Gastrocnemius medialis (tissue), 4 donors: Measurements from ENCODE around the gene CTBP1. TPM values are rescaled to one million over a fixed set of nuclear protein-coding genes. Genes with fewer than 3 reads are reported as not detected.

ENCODE experiments used
- ATAC-seq, 2 donors: fragments of 150-250 bp; one replicate each; pipeline ENCODE4 v1.9.1; 2016
- DNase-seq, 2 donors: peaks; one replicate each; pipeline ENCODE4 v3.0.0-alpha.2; 2019
- H3K27ac ChIP-seq, 4 donors: fragments of 200-600 bp; sonication (generic); 1 replicate in 1 of 4; 2 replicates in 3 of 4; pipeline ENCODE4 v1.5.1; 2016 to 2018; ENCODE audit warnings: mild to moderate bottlenecking in 2 of 4, moderate library complexity in 1 of 4
- H3K27me3 ChIP-seq, 3 donors: fragments of 200-600 bp; sonication (generic) in 2 of 3; 1 replicate in 1 of 3; 2 replicates in 2 of 3; pipeline versions ENCODE4 v1.5.1 to v1.6.0; 2016 to 2019; ENCODE audit warnings: mild to moderate bottlenecking in 1 of 3, moderate library complexity in 1 of 3
- H3K36me3 ChIP-seq, 2 donors: fragments of 200-600 bp; sonication (generic) in 1 of 2; one replicate each; pipeline ENCODE4 v1.5.1; 2017 to 2018
- H3K4me1 ChIP-seq, 2 donors: fragments of 200-600 bp; sonication (generic) in 1 of 2; one replicate each; pipeline ENCODE4 v1.5.1; 2016 to 2017; ENCODE audit warnings: mild to moderate bottlenecking in 2 of 2
- H3K4me3 ChIP-seq, 4 donors: fragments of 200-600 bp; sonication (generic) in 3 of 4; 1 replicate in 1 of 4; 2 replicates in 3 of 4; pipeline ENCODE4 v1.5.1; 2016 to 2019; ENCODE audit warnings: mild to moderate bottlenecking in 2 of 4
- H3K9me3 ChIP-seq, 3 donors: fragments of 200-600 bp; sonication (generic) in 2 of 3; 1 replicate in 1 of 3; 2 replicates in 2 of 3; pipeline ENCODE4 v1.5.1; 2016 to 2019
- CTCF ChIP-seq, 5 experiments: fragments of 450-650 bp in 3 of 5; fragments of 200-600 bp in 2 of 5; sonication (generic) in 2 of 5; IDR thresholded peaks in 4 of 5; conservative IDR thresholded peaks in 1 of 5; 1 replicate in 4 of 5; 2 replicates in 1 of 5; pipeline ENCODE4 v1.5.1; 2016 to 2019; ENCODE audit warnings: antibody characterized with exemption in 5 of 5, mild to moderate bottlenecking in 3 of 5, moderate library complexity in 3 of 5
- POLR2A ChIP-seq, 2 donors: fragments of 450-650 bp; IDR thresholded peaks; one replicate each; pipeline ENCODE4 v1.6.1; 2017; ENCODE audit warnings: antibody characterized with exemption in 2 of 2, mild to moderate bottlenecking in 2 of 2, moderate library complexity in 2 of 2
- in situ Hi-C, 4 donors: fragments of 200-750 bp; cut with MboI; loops; one replicate each; pipeline versions ENCODE4 v1.15.0 to v1.8.0; 2017; ENCODE audit warnings: low sequenced_read_pairs in 4 of 4
- intact Hi-C: fragments of 100-400 bp; cut with DNase I; formaldehyde crosslinking; loops from one replicate; pipeline ENCODE4 v1.15.1; 2023; ENCODE audit warnings: low total_unique reads
- total RNA-seq, 4 donors: library from RNA; depleted of rRNA; stranded (reverse); fragments of >200 nt; gene quantifications; one replicate each; pipeline versions ENCODE4 v1.1.0 to v1.2.3, GENCODE V29; 2016

Gene CTBP1
- total RNA-seq, 4 donors from 2014 or later = 126 to 224 (median 169) TPM

GRCh38 chr4:1221155-1221870 lies 27.6 kb downstream of the CTBP1 start:
- ATAC-seq = no peak
- in situ Hi-C loops = no loop called here
- no peaks in the 10 kb centered on the region for H3K27me3 ChIP-seq
- H3K4me1 ChIP-seq = no peaks in the 10 kb centered on the region
- no peak for DNase-seq
- no peak overlapping the region for H3K27ac ChIP-seq
- intact Hi-C loops = no loop called here
- H3K36me3 ChIP-seq = peaks cover 4 to 58% of the 10 kb centered on the region in 2 donors
- H3K9me3 ChIP-seq = no peaks in the 10 kb centered on the region
- H3K4me3 ChIP-seq = no peak overlapping the region
- no peak for TF ChIP-seq POLR2A (IDR thresholded peaks at IDR 0.05)
- no peak for TF ChIP-seq CTCF (IDR thresholded peaks at IDR 0.05 in 4 of 5, conservative IDR thresholded peaks at IDR 0.05 in 1 of 5)

- H3K36me3 ChIP-seq = peaks cover 4 to 60% of the 10 kb centered on the region in 2 donors
- no peaks in the 10 kb centered on the region for H3K9me3 ChIP-seq
- no peak overlapping the region for H3K27ac ChIP-seq
- no peak overlapping the region for H3K4me3 ChIP-seq
- no peaks in the 10 kb centered on the region for H3K4me1 ChIP-seq
- TF ChIP-seq CTCF (IDR thresholded peaks at IDR 0.05 in 4 of 5, conservative IDR thresholded peaks at IDR 0.05 in 1 of 5) = no peak
- TF ChIP-seq POLR2A (IDR thresholded peaks at IDR 0.05) = no peak
- in situ Hi-C loops (no loop called here), intact Hi-C loops (no loop called here)
- ATAC-seq (no peak), DNase-seq (no peak)
- H3K27me3 ChIP-seq = no peaks in the 10 kb centered on the region
Measured at GRCh38 chr4:1220566-1220965, 28.4 kb downstream of the CTBP1 start.

GRCh38 chr4:1219566-1219950 lies 29.4 kb downstream of the CTBP1 start:
- ATAC-seq (no peak), DNase-seq (no peak)
- Histone ChIP-seq H3K27ac (no peak overlapping the region), H3K36me3 (peaks cover 4 to 60% of the 10 kb centered on the region in 2 donors), H3K27me3 (no peaks in the 10 kb centered on the region), H3K4me3 (no peak overlapping the region), H3K9me3 (no peaks in the 10 kb centered on the region), H3K4me1 (no peaks in the 10 kb centered on the region)
- intact Hi-C loops = no loop called here
- in situ Hi-C loops = no loop called here
- no peak for TF ChIP-seq CTCF (IDR thresholded peaks at IDR 0.05 in 4 of 5, conservative IDR thresholded peaks at IDR 0.05 in 1 of 5)
- no peak for TF ChIP-seq POLR2A (IDR thresholded peaks at IDR 0.05)

- in situ Hi-C loops = no loop called here
- Histone ChIP-seq H3K4me3 (no peak overlapping the region), H3K27ac (no peak overlapping the region), H3K27me3 (no peaks in the 10 kb centered on the region), H3K9me3 (no peaks in the 10 kb centered on the region), H3K4me1 (no peaks in the 10 kb centered on the region), H3K36me3 (peaks cover 0 to 59% of the 10 kb centered on the region in 2 donors)
- TF ChIP-seq POLR2A (IDR thresholded peaks at IDR 0.05) (no peak), CTCF (IDR thresholded peaks at IDR 0.05 in 4 of 5, conservative IDR thresholded peaks at IDR 0.05 in 1 of 5) (no peak)
- DNase-seq (no peak), ATAC-seq (no peak)
- intact Hi-C loops = no loop called here
Measured at GRCh38 chr4:1218634-1219565, 30.0 kb downstream of the CTBP1 start.
